Esophagus squamous epithelium (tissue), 4 donors: ENCODE results near the gene GLB1L3.

ENCODE experiments used
- CTCF ChIP-seq, 6 experiments: fragments of 450-650 bp in 4 of 6; fragments of 200-600 bp in 2 of 6; sonication (generic) in 2 of 6; IDR thresholded peaks; one replicate each; pipeline ENCODE4 v1.5.1; 2016 to 2019; ENCODE audit warnings: antibody characterized with exemption in 6 of 6, mild to moderate bottlenecking in 4 of 6, moderate library complexity in 4 of 6
- POLR2A ChIP-seq, 4 donors: fragments of 450-650 bp; IDR thresholded peaks; one replicate each; pipeline ENCODE4 v1.6.1; 2017; ENCODE audit warnings: antibody characterized with exemption in 4 of 4, mild to moderate bottlenecking in 4 of 4, moderate library complexity in 3 of 4

GRCh38 chr11:134260503-134260902, 15.7 kb upstream of the GLB1L3 start:
- TF ChIP-seq CTCF (IDR thresholded peaks at IDR 0.05): no peak
- TF ChIP-seq POLR2A (IDR thresholded peaks at IDR 0.05): no peak
